ENCODE data around the gene EXOSC2.

DNA sequence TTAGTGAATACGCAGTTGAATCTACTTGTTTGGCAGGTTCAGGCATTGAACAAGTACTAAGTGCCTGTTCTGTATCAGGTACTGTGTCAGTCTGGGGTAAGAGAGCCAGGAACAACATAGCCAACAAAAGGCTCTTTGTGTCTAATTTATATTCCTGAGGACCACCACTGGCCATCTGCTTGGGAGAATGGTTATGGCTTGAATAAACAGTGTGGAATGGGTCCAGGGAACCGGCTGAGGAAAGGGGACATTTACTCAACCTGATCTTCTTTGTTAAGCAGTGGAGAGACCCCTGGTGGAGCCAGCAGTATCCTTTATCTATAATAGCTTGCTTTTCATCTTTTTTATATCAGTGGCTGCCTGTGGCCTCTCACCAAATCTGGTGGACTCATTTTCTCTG lies 38.6 kb downstream of the EXOSC2 start:
- TF ChIP-seq BRCA1 (CRISPR knock-in tag; IDR thresholded peaks at IDR 0.05) (no peak), ETV6 (CRISPR knock-in tag; conservative IDR thresholded peaks at IDR 0.05) (no peak), CCDC6 (CRISPR knock-in tag; IDR thresholded peaks at IDR 0.05) (no peak), TP53 (CRISPR knock-in tag; conservative IDR thresholded peaks at IDR 0.05) (no peak), ASH2L (IDR thresholded peaks at IDR 0.05; ENCODE audit: insufficient read length, low read depth, low read length) (no peak), GABPB1 (CRISPR knock-in tag; IDR thresholded peaks at IDR 0.05) (no peak)
- TF ChIP-seq, protein P1, sequence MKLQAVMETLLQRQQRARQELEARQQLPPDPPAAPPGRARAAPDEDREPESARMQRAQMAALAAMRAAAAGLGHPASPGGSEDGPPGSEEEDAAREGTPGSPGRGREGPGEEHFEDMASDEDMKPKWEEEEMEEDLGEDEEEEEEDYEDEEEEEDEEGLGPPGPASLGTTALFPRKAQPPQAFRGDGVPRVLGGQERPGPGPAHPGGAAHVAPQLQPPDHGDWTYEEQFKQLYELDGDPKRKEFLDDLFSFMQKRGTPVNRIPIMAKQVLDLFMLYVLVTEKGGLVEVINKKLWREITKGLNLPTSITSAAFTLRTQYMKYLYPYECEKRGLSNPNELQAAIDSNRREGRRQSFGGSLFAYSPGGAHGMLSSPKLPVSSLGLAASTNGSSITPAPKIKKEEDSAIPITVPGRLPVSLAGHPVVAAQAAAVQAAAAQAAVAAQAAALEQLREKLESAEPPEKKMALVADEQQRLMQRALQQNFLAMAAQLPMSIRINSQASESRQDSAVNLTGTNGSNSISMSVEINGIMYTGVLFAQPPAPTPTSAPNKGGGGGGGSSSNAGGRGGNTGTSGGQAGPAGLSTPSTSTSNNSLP (IDR thresholded peaks at IDR 0.05; ENCODE audit: low read depth, low read length) = no peak
- TF ChIP-seq, protein P2, sequence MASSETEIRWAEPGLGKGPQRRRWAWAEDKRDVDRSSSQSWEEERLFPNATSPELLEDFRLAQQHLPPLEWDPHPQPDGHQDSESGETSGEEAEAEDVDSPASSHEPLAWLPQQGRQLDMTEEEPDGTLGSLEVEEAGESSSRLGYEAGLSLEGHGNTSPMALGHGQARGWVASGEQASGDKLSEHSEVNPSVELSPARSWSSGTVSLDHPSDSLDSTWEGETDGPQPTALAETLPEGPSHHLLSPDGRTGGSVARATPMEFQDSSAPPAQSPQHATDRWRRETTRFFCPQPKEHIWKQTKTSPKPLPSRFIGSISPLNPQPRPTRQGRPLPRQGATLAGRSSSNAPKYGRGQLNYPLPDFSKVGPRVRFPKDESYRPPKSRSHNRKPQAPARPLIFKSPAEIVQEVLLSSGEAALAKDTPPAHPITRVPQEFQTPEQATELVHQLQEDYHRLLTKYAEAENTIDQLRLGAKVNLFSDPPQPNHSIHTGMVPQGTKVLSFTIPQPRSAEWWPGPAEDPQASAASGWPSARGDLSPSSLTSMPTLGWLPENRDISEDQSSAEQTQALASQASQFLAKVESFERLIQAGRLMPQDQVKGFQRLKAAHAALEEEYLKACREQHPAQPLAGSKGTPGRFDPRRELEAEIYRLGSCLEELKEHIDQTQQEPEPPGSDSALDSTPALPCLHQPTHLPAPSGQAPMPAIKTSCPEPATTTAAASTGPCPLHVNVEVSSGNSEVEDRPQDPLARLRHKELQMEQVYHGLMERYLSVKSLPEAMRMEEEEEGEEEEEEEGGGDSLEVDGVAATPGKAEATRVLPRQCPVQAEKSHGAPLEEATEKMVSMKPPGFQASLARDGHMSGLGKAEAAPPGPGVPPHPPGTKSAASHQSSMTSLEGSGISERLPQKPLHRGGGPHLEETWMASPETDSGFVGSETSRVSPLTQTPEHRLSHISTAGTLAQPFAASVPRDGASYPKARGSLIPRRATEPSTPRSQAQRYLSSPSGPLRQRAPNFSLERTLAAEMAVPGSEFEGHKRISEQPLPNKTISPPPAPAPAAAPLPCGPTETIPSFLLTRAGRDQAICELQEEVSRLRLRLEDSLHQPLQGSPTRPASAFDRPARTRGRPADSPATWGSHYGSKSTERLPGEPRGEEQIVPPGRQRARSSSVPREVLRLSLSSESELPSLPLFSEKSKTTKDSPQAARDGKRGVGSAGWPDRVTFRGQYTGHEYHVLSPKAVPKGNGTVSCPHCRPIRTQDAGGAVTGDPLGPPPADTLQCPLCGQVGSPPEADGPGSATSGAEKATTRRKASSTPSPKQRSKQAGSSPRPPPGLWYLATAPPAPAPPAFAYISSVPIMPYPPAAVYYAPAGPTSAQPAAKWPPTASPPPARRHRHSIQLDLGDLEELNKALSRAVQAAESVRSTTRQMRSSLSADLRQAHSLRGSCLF (CRISPR knock-in tag; IDR thresholded peaks at IDR 0.05; ENCODE audit: borderline replicate concordance) = no peak
- TF ChIP-seq, protein P3, sequence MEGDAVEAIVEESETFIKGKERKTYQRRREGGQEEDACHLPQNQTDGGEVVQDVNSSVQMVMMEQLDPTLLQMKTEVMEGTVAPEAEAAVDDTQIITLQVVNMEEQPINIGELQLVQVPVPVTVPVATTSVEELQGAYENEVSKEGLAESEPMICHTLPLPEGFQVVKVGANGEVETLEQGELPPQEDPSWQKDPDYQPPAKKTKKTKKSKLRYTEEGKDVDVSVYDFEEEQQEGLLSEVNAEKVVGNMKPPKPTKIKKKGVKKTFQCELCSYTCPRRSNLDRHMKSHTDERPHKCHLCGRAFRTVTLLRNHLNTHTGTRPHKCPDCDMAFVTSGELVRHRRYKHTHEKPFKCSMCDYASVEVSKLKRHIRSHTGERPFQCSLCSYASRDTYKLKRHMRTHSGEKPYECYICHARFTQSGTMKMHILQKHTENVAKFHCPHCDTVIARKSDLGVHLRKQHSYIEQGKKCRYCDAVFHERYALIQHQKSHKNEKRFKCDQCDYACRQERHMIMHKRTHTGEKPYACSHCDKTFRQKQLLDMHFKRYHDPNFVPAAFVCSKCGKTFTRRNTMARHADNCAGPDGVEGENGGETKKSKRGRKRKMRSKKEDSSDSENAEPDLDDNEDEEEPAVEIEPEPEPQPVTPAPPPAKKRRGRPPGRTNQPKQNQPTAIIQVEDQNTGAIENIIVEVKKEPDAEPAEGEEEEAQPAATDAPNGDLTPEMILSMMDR (CRISPR knock-in tag; IDR thresholded peaks at IDR 0.05) = 0 out of 2 replicates have a peak, but pooled peaks have one; percentile 9
